Vagina (tissue), 2 donors: ENCODE measurements around the gene NHSL2. TPM values are rescaled to one million over a fixed set of nuclear protein-coding genes. Genes with fewer than 3 reads are reported as not detected.

Experiments used
- DNase-seq, 2 donors: peaks; one replicate each; pipeline ENCODE4 v3.0.0-alpha.2; 2017; ENCODE audit errors: extremely low spot score in 2 of 2
- H3K27ac ChIP-seq: fragments of 200-600 bp; sonication (generic); one replicate; pipeline ENCODE4 v1.5.1; 2019
- H3K27me3 ChIP-seq: fragments of 200-600 bp; sonication (generic); one replicate; pipeline ENCODE4 v1.5.1; 2019
- H3K36me3 ChIP-seq, 2 donors: fragments of 200-600 bp; sonication (generic); one replicate each; pipeline ENCODE4 v1.5.1; 2017 to 2019
- H3K4me1 ChIP-seq: fragments of 200-600 bp; sonication (generic); one replicate; pipeline ENCODE4 v1.5.1; 2019
- H3K4me3 ChIP-seq, 2 donors: fragments of 200-600 bp; sonication (generic); 1 replicate in 1 of 2; 2 replicates in 1 of 2; pipeline ENCODE4 v1.5.1; 2016 to 2019
- H3K9me3 ChIP-seq: fragments of 200-600 bp; sonication (generic); one replicate; pipeline ENCODE4 v1.5.1; 2019
- CTCF ChIP-seq, 3 experiments: fragments of 450-650 bp in 2 of 3; fragments of 200-600 bp in 1 of 3; sonication (generic) in 1 of 3; IDR thresholded peaks; one replicate each; pipeline ENCODE4 v1.5.1; 2017 to 2019; ENCODE audit warnings: antibody characterized with exemption in 3 of 3, mild to moderate bottlenecking in 2 of 3, moderate library complexity in 2 of 3
- POLR2A ChIP-seq, 2 donors: fragments of 450-650 bp; IDR thresholded peaks; one replicate each; pipeline ENCODE4 v1.6.1; 2017; ENCODE audit warnings: antibody characterized with exemption in 2 of 2, mild to moderate bottlenecking in 2 of 2, moderate library complexity in 2 of 2
- POLR2AphosphoS5 ChIP-seq, 2 donors: sonication (generic); formaldehyde crosslinking; IDR thresholded peaks; one replicate each; pipeline ENCODE4 v1.9.0; 2017; ENCODE audit warnings: antibody characterized with exemption in 2 of 2, mild to moderate bottlenecking in 2 of 2, low read depth in 1 of 2; ENCODE audit not compliant: insufficient read depth in 1 of 2
- intact Hi-C: fragments of 100-400 bp; cut with DNase I; formaldehyde crosslinking; loops from one replicate; pipeline ENCODE4 v1.15.1; 2023
- total RNA-seq: library from RNA; depleted of rRNA; stranded (reverse); fragments of >200 nt; gene quantifications from one replicate; pipeline ENCODE4 v1.2.3, GENCODE V29; 2016

NHSL2 gene
- total RNA-seq, 1 donor from 2014 or later: 12.3 TPM

GRCh38 chrX:72009731-72010130 lies 99.1 kb downstream of the NHSL2 start:
- no peak overlapping the region for H3K27ac ChIP-seq
- no peaks in the 10 kb centered on the region for H3K27me3 ChIP-seq
- peak; percentile 49 to 52 for DNase-seq
- no peak overlapping the region for H3K4me3 ChIP-seq
- intact Hi-C loops: no loop called here
- H3K36me3 ChIP-seq: no peaks in the 10 kb centered on the region
- no peaks in the 10 kb centered on the region for H3K4me1 ChIP-seq
- no peaks in the 10 kb centered on the region for H3K9me3 ChIP-seq
- TF ChIP-seq POLR2AphosphoS5 (IDR thresholded peaks at IDR 0.05; ENCODE audit: insufficient read depth in 1 of 2, low read depth in 1 of 2): no peak
- TF ChIP-seq CTCF (IDR thresholded peaks at IDR 0.05): no peak
- TF ChIP-seq POLR2A (IDR thresholded peaks at IDR 0.05): no peak

- intact Hi-C loops: no loop called here
- H3K27ac ChIP-seq: no peak overlapping the region
- H3K9me3 ChIP-seq: no peaks in the 10 kb centered on the region
These were observed 101.1 kb downstream of the NHSL2 start for GRCh38 chrX:72011734-72012133.

GRCh38 chrX:72015383-72015782 lies 104.7 kb downstream of the NHSL2 start:
- TF ChIP-seq CTCF (IDR thresholded peaks at IDR 0.05): no peak
- Histone ChIP-seq H3K4me1 (no peaks in the 10 kb centered on the region), H3K9me3 (no peaks in the 10 kb centered on the region), H3K4me3 (no peak overlapping the region), H3K36me3 (no peaks in the 10 kb centered on the region), H3K27me3 (no peaks in the 10 kb centered on the region), H3K27ac (no peak overlapping the region)
- DNase-seq: peak in 1 of 2 donors; percentile 3
- intact Hi-C loops: no loop called here

More at GRCh38 chrX:72011734-72012133, 101.1 kb downstream of the NHSL2 start:
- Histone ChIP-seq H3K36me3 (no peaks in the 10 kb centered on the region), H3K27me3 (no peaks in the 10 kb centered on the region), H3K4me3 (no peak overlapping the region), H3K4me1 (no peaks in the 10 kb centered on the region)
- DNase-seq: no peak
- no peak for TF ChIP-seq POLR2A (IDR thresholded peaks at IDR 0.05)
- no peak for TF ChIP-seq CTCF (IDR thresholded peaks at IDR 0.05)
- TF ChIP-seq POLR2AphosphoS5 (IDR thresholded peaks at IDR 0.05; ENCODE audit: insufficient read depth in 1 of 2, low read depth in 1 of 2): no peak

GRCh38 chrX:72016881-72017783 lies 106.5 kb downstream of the NHSL2 start:
- intact Hi-C loops: no loop called here
- no peak for TF ChIP-seq CTCF (IDR thresholded peaks at IDR 0.05)
- Histone ChIP-seq H3K4me3 (no peak overlapping the region), H3K36me3 (no peaks in the 10 kb centered on the region), H3K27me3 (no peaks in the 10 kb centered on the region), H3K4me1 (no peaks in the 10 kb centered on the region), H3K27ac (no peak overlapping the region), H3K9me3 (no peaks in the 10 kb centered on the region)
- peak; percentile 64 to 74 for DNase-seq
